Measurements from ENCODE around the gene SSH2.

GRCh38 chr17:29880031-29880430 lies 50.0 kb downstream of the SSH2 start:
- TF ChIP-seq, protein P1, sequence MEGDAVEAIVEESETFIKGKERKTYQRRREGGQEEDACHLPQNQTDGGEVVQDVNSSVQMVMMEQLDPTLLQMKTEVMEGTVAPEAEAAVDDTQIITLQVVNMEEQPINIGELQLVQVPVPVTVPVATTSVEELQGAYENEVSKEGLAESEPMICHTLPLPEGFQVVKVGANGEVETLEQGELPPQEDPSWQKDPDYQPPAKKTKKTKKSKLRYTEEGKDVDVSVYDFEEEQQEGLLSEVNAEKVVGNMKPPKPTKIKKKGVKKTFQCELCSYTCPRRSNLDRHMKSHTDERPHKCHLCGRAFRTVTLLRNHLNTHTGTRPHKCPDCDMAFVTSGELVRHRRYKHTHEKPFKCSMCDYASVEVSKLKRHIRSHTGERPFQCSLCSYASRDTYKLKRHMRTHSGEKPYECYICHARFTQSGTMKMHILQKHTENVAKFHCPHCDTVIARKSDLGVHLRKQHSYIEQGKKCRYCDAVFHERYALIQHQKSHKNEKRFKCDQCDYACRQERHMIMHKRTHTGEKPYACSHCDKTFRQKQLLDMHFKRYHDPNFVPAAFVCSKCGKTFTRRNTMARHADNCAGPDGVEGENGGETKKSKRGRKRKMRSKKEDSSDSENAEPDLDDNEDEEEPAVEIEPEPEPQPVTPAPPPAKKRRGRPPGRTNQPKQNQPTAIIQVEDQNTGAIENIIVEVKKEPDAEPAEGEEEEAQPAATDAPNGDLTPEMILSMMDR (IDR thresholded peaks at IDR 0.05; ENCODE audit: low read length): no peak
- no peak for TF ChIP-seq EZH2phosphoT487 (IDR thresholded peaks at IDR 0.05; ENCODE audit: low read length)
- TF ChIP-seq EZH2 (optimal IDR thresholded peaks at IDR 0.05; ENCODE audit: low read depth, low read length): no peak
